ENCODE measurements around the gene CENPN. TPM values are rescaled to one million over a fixed set of nuclear protein-coding genes. Genes with fewer than 3 reads are reported as not detected.

The CENPN gene
- total and polyA plus RNA-seq, 4 donors: 4.4 to 7.0 (median 5.4) TPM

DNA sequence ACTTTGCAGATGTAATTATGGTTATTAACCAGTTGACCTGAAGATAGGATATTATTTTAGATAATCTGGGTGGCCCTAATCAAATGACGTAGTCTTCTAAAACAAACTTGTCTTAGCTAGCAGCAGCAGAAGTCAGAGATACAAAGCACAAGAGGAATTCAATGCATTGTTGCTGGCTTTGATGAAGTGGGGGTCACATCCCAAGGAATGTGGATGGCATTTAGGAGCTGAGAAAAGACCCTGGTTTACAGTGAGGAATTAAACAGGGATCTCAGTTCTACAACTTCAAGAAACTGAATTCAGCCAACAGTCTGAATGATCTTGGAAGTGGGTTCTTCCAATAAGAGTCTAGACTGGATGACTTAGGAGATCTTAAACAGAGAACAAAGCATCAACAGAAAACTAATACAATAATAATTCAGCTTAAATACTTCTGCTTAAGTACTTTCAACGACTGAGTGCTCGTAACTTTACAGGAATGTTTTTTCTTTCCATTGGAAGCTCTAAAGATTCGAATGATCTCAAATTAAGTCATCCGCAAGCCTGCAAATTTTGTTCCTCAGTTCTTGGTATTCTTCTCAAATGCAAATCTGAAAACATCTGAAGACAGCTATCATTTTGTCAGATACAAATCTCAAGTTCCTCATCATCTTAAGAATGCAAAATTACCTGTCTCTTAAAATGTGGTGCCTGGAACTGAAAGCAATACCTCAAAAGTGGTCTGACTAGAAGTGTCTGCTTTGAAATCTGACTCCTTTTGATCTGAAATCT, 66.7 kb downstream of the CENPN start:
- no peaks in the 10 kb centered on the region for H3K9me3 ChIP-seq (ENCODE audit: control insufficient read depth, low read length)
- H3K4me3 ChIP-seq (ENCODE audit: low read length in 2 of 2): no peak overlapping the region
- H3K27me3 ChIP-seq (ENCODE audit: control insufficient read depth in 1 of 2, insufficient read depth in 2 of 2, low read length in 1 of 2): peaks cover 0 to 2% of the 10 kb centered on the region in 2 donors
- intact Hi-C loops (cut with DNase I): no loop called here
- DNase-seq (no peak), ATAC-seq (ENCODE audit: low FRiP score) (no peak)
- no peak overlapping the region for H3K27ac ChIP-seq (ENCODE audit: low read depth in 1 of 2, low read length in 2 of 2)
- no peaks in the 10 kb centered on the region for H3K4me1 ChIP-seq (ENCODE audit: control insufficient read depth in 1 of 2, insufficient read depth in 2 of 2, low read length in 2 of 2)
- H3K36me3 ChIP-seq (ENCODE audit: control insufficient read depth in 1 of 2, insufficient read depth in 2 of 2, low read length in 1 of 2): no peaks in the 10 kb centered on the region
- WGBS, 2 donors: 71 to 73% methylated on average over 5 of the region's 5 CpGs

DNA sequence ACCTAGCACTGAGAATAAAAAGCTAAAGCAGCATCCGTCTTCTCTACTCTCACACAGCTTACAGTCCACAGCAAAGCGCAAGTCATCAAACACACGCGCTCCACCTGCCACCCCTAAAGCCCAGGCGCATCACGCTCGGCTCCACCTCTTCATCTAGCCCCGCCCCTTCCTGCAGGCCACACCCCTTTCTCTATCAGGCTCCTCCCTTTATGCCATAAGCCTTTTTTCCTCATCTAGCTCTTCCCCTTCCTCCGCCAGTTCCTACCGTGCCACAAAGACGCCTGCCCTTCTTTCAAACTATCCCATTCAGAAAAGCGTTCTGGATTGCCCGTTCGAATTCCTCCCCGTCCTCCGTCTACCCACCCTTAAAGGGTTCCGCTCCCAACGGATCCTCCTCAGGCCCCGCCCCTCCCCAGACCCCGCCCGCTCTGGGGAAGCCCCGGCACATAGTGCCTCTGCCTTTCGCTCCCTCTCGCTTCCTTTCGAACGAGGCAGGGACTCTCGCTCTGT, 69.6 kb downstream of the CENPN start:
- H3K27me3 ChIP-seq (ENCODE audit: control insufficient read depth in 1 of 2, insufficient read depth in 2 of 2, low read length in 1 of 2): no peaks in the 10 kb centered on the region
- ATAC-seq (ENCODE audit: low FRiP score) (peak; percentile 96), DNase-seq (peak; percentile 94 to 97)
- H3K9me3 ChIP-seq (ENCODE audit: control insufficient read depth, low read length): no peaks in the 10 kb centered on the region
- WGBS, 2 donors: 1% methylated on average over 27 of the region's 27 CpGs
- peak overlapping the region; percentile 56 to 57 for H3K4me3 ChIP-seq (ENCODE audit: low read length in 2 of 2)
- intact Hi-C loops (cut with DNase I): loop anchor here (1.0 to 5.0 kb wide), 3 partner anchors 20 to 69 kb away; partner anchors contain the start of genes ATMIN (in 2 of the 2), CENPN (in 1 of the 2) and GCSH (in 1 of the 2)
- H3K36me3 ChIP-seq (ENCODE audit: control insufficient read depth in 1 of 2, insufficient read depth in 2 of 2, low read length in 1 of 2): no peaks in the 10 kb centered on the region
- H3K4me1 ChIP-seq (ENCODE audit: control insufficient read depth in 1 of 2, insufficient read depth in 2 of 2, low read length in 2 of 2): no peaks in the 10 kb centered on the region
- peak overlapping the region in 1 of 2 donors; percentile 68 for H3K27ac ChIP-seq (ENCODE audit: low read depth in 1 of 2, low read length in 2 of 2)

- WGBS, 2 donors: 10 to 11% methylated on average over 56 to 59 of the region's 59 CpGs
- intact Hi-C loops (cut with DNase I): loop anchor here (1.0 to 5.0 kb wide), 3 partner anchors 19 to 70 kb away; partner anchors contain the start of genes ATMIN (in 2 of the 2), CENPN (in 1 of the 2) and GCSH (in 1 of the 2)
- no peaks in the 10 kb centered on the region for H3K9me3 ChIP-seq (ENCODE audit: control insufficient read depth, low read length)
Measured at GRCh38 chr16:81077076-81077940, 70.3 kb downstream of the CENPN start, which contains the start of gene C16orf46. Gene C16orf46, minus strand, starts transcription at chr16:81077238. Its CDS starts 13,283 bp downstream, at chr16:81063955.

GRCh38 chr16:81080233-81080632, 73.2 kb downstream of the CENPN start:
- intact Hi-C loops (cut with DNase I): no loop called here
- DNase-seq (no peak), ATAC-seq (ENCODE audit: low FRiP score) (no peak)
- Histone ChIP-seq H3K9me3 (ENCODE audit: control insufficient read depth, low read length) (no peaks in the 10 kb centered on the region), H3K4me3 (ENCODE audit: low read length in 2 of 2) (no peak overlapping the region), H3K36me3 (ENCODE audit: control insufficient read depth in 1 of 2, insufficient read depth in 2 of 2, low read length in 1 of 2) (no peaks in the 10 kb centered on the region), H3K4me1 (ENCODE audit: control insufficient read depth in 1 of 2, insufficient read depth in 2 of 2, low read length in 2 of 2) (no peaks in the 10 kb centered on the region), H3K27ac (ENCODE audit: low read depth in 1 of 2, low read length in 2 of 2) (no peak overlapping the region), H3K27me3 (ENCODE audit: control insufficient read depth in 1 of 2, insufficient read depth in 2 of 2, low read length in 1 of 2) (no peaks in the 10 kb centered on the region)
- 76 to 87% methylated on average over 1 of the region's 1 CpG for WGBS, 2 donors

More at GRCh38 chr16:81077076-81077940, 70.3 kb downstream of the CENPN start, which contains the start of gene C16orf46:
- no peaks in the 10 kb centered on the region for H3K4me1 ChIP-seq (ENCODE audit: control insufficient read depth in 1 of 2, insufficient read depth in 2 of 2, low read length in 2 of 2)
- DNase-seq: peak; percentile 98 to 100
- H3K4me3 ChIP-seq (ENCODE audit: low read length in 2 of 2): peak within 1 kb of the TSS; percentile 57 to 78
- peak within 1 kb of the TSS; percentile 64 to 97 for H3K27ac ChIP-seq (ENCODE audit: low read depth in 1 of 2, low read length in 2 of 2)
- peak; percentile 100 for ATAC-seq (ENCODE audit: low FRiP score)
- no peaks in the 10 kb centered on the region for H3K36me3 ChIP-seq (ENCODE audit: control insufficient read depth in 1 of 2, insufficient read depth in 2 of 2, low read length in 1 of 2)
- no peaks in the 10 kb centered on the region for H3K27me3 ChIP-seq (ENCODE audit: control insufficient read depth in 1 of 2, insufficient read depth in 2 of 2, low read length in 1 of 2)

DNA sequence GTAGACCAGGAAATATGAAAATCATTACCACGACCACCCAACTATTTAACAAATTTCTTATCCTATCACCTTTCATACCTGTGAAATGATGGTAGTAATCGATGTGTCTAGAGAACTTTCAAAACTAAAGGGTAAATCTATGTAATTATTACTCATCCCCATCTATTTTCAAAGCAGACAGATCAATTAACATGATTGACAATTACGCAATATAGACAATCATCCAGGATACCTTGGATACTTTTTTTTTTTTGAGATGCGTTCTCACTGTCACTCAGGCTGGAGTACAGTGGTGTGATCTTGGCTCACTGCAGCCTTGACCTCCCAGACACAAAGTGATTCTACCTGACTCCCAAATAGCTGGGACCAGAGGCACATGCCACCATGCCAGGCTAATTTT, 74.0 kb downstream of the CENPN start:
- WGBS, 2 donors: 95 to 98% methylated on average over 4 of the region's 4 CpGs
- Histone ChIP-seq H3K36me3 (ENCODE audit: control insufficient read depth in 1 of 2, insufficient read depth in 2 of 2, low read length in 1 of 2) (no peaks in the 10 kb centered on the region), H3K27me3 (ENCODE audit: control insufficient read depth in 1 of 2, insufficient read depth in 2 of 2, low read length in 1 of 2) (no peaks in the 10 kb centered on the region), H3K4me3 (ENCODE audit: low read length in 2 of 2) (no peak overlapping the region), H3K4me1 (ENCODE audit: control insufficient read depth in 1 of 2, insufficient read depth in 2 of 2, low read length in 2 of 2) (no peaks in the 10 kb centered on the region), H3K9me3 (ENCODE audit: control insufficient read depth, low read length) (no peaks in the 10 kb centered on the region), H3K27ac (ENCODE audit: low read depth in 1 of 2, low read length in 2 of 2) (no peak overlapping the region)
- ATAC-seq (ENCODE audit: low FRiP score): no peak
- no peak for DNase-seq
- intact Hi-C loops (cut with DNase I): no loop called here

Other genes with a start within 250 kb of the CENPN start
- gene CDYL2, start 202.6 kb upstream of the CENPN start, total RNA-seq: 10 to 100 TPM in 1 of 2 donors, 1 to 10 TPM in 1; 7.6 to 12.8 TPM
- 1 to 10 TPM in 1 of 2 donors, under 1 TPM in 1; 0.46 to 2.9 TPM for gene CDYL2, start 202.6 kb upstream of the CENPN start, polyA plus RNA-seq
- gene CMC2, start 329 bp upstream of the CENPN start, total RNA-seq: 10 to 100 TPM; 33.0 to 33.2 TPM
- 100 to 1,000 TPM in 1 of 2 donors, 10 to 100 TPM in 1; 31.3 to 108 TPM for gene CMC2, start 329 bp upstream of the CENPN start, polyA plus RNA-seq
- 10 to 100 TPM; 26.1 to 29.1 TPM for gene ATMIN, start 28.6 kb downstream of the CENPN start, total RNA-seq
- 10 to 100 TPM in 1 of 2 donors, 1 to 10 TPM in 1; 9.4 to 10.4 TPM for gene ATMIN, start 28.6 kb downstream of the CENPN start, polyA plus RNA-seq
- under 1 TPM; 0.24 to 0.49 TPM for gene C16orf46, start 70.0 kb downstream of the CENPN start, total RNA-seq
- under 1 TPM; 0.33 to 0.38 TPM for gene C16orf46, start 70.0 kb downstream of the CENPN start, polyA plus RNA-seq
- 10 to 100 TPM; 14.7 to 18.1 TPM for gene GCSH, start 89.2 kb downstream of the CENPN start, total RNA-seq
- gene GCSH, start 89.2 kb downstream of the CENPN start, polyA plus RNA-seq: 10 to 100 TPM; 19.9 to 35.7 TPM
- gene BCO1, start 231.5 kb downstream of the CENPN start, total RNA-seq: not detected
- 1 to 10 TPM in 1 of 2 donors, not detected in 1; 3.5 TPM for gene BCO1, start 231.5 kb downstream of the CENPN start, polyA plus RNA-seq